Endodermal cell (in vitro differentiated cells): ENCODE results near the gene KRTAP19-2. TPM values are rescaled to one million over a fixed set of nuclear protein-coding genes. Genes with fewer than 3 reads are reported as not detected.

Experiments used
- DNase-seq: peaks from one replicate; pipeline ENCODE4 v3.0.0-alpha.2; 2017
- H3K27ac ChIP-seq: 2 replicates; pipeline ENCODE4 v1.5.1; 2013; ENCODE audit warnings: mild to moderate bottlenecking, low read depth, low read length, moderate library complexity
- H3K27me3 ChIP-seq: 2 replicates; pipeline ENCODE4 v1.6.1; 2013; ENCODE audit warnings: mild to moderate bottlenecking, low read length, moderate library complexity; ENCODE audit not compliant: insufficient read depth, control insufficient read depth, poor library complexity, severe bottlenecking
- H3K36me3 ChIP-seq: 2 replicates; pipeline ENCODE4 v1.7.0; 2013; ENCODE audit warnings: mild to moderate bottlenecking, low read length, moderate library complexity; ENCODE audit not compliant: control insufficient read depth, insufficient read depth
- H3K4me1 ChIP-seq: one replicate; pipeline ENCODE4 v1.7.0; 2013; ENCODE audit warnings: low read length; ENCODE audit not compliant: control insufficient read depth, insufficient read depth
- H3K4me3 ChIP-seq: 2 replicates; pipeline ENCODE4 v1.5.1; 2013; ENCODE audit warnings: mild to moderate bottlenecking, low read length, moderate library complexity
- H3K9ac ChIP-seq: 2 replicates; pipeline ENCODE4 v1.6.1; 2013; ENCODE audit warnings: mild to moderate bottlenecking, low read length, moderate library complexity; ENCODE audit not compliant: poor library complexity, severe bottlenecking; ENCODE audit errors: extremely low read depth
- H3K9me3 ChIP-seq: 2 replicates; pipeline ENCODE4 v1.6.1; 2013; ENCODE audit warnings: mild to moderate bottlenecking, low read length, moderate library complexity; ENCODE audit not compliant: control insufficient read depth
- H3K27ac Mint-ChIP-seq: 2 replicates; pipeline ENCODE4 v1.8.0; 2020; ENCODE audit warnings: mixed read lengths
- H3K27me3 Mint-ChIP-seq: 2 replicates; pipeline ENCODE4 v1.8.0; 2021; ENCODE audit warnings: mild to moderate bottlenecking, mixed read lengths; ENCODE audit not compliant: insufficient read depth
- H3K36me3 Mint-ChIP-seq: 2 replicates; pipeline ENCODE4 v1.8.0; 2020; ENCODE audit warnings: low read depth, mixed read lengths
- H3K4me1 Mint-ChIP-seq: 2 replicates; pipeline ENCODE4 v1.8.0; 2020; ENCODE audit warnings: mixed read lengths
- H3K4me3 Mint-ChIP-seq: 2 replicates; pipeline ENCODE4 v1.8.0; 2020; ENCODE audit warnings: mild to moderate bottlenecking, moderate library complexity, mixed read lengths
- H3K9me3 Mint-ChIP-seq: 2 replicates; pipeline ENCODE4 v1.8.0; 2020; ENCODE audit warnings: mild to moderate bottlenecking, mixed read lengths
- CTCF ChIP-seq: fragments of 200-600 bp; sonication (generic); conservative IDR thresholded peaks from 2 replicates; pipeline ENCODE4 v1.5.0; 2021; ENCODE audit warnings: antibody characterized with exemption, mild to moderate bottlenecking
- WGBS, 2 experiments: methylation state at CpG; one replicate each; pipeline versions ENCODE4 v1.1.5 to v1.1.7; 2013; ENCODE audit warnings: missing lambda C conversion rate in 2 of 2, mixed read lengths in 1 of 2; ENCODE audit not compliant: insufficient coverage in 1 of 2, insufficient read length in 1 of 2; 5-methylcytosine and 5-hydroxymethylcytosine counted together
- total RNA-seq, 2 donors: library from RNA; stranded (reverse); fragmentation: NEBNext Ultra II Directional in 1 of 2; extraction: Animal tissue kit (Norgen Biotek cat#: 25700) in 1 of 2; gene quantifications; 2 replicates in 1 of 2; 3 replicates in 1 of 2; pipeline ENCODE4 v1.2.1, GENCODE V29; 2021

The KRTAP19-2 gene
- total RNA-seq, 2 donors from 2014 or later = not detected

- no peaks in the 10 kb centered on the region for H3K4me1 ChIP-seq
- no peaks in the 10 kb centered on the region for H3K36me3 ChIP-seq
- Mint-ChIP-seq H3K36me3 (no peaks in the 10 kb centered on the region), H3K4me3 (no peak within 1 kb of the TSS), H3K27ac (no peak within 1 kb of the TSS), H3K27me3 (no peaks in the 10 kb centered on the region), H3K9me3 (peaks cover 3% of the 10 kb centered on the region), H3K4me1 (no peaks in the 10 kb centered on the region)
- H3K27ac ChIP-seq = no peak within 1 kb of the TSS
- H3K9ac ChIP-seq = no peak within 1 kb of the TSS
- no peaks in the 10 kb centered on the region for H3K9me3 ChIP-seq
- WGBS, 2 experiments = 87 to 90% methylated on average over 3 to 7 of the region's 7 CpGs
- H3K27me3 ChIP-seq = no peaks in the 10 kb centered on the region
- H3K4me3 ChIP-seq = no peak within 1 kb of the TSS
- no peak for TF ChIP-seq CTCF
- DNase-seq = no peak
Observed at GRCh38 chr21:30480145-30480544, 7.1 kb downstream of the KRTAP19-2 start, which contains the start of gene KRTAP19-1. KRTAP19-1 (minus strand) TSS chr21:30480367; CDS start chr21:30480317, 50 bp downstream.

GRCh38 chr21:30479259-30479658 lies 8.0 kb downstream of the KRTAP19-2 start:
- DNase-seq = no peak
- no peaks in the 10 kb centered on the region for H3K36me3 Mint-ChIP-seq
- H3K4me1 Mint-ChIP-seq = no peaks in the 10 kb centered on the region
- H3K27ac Mint-ChIP-seq = no peak overlapping the region
- H3K4me1 ChIP-seq = no peaks in the 10 kb centered on the region
- no peaks in the 10 kb centered on the region for H3K27me3 ChIP-seq
- no peak for TF ChIP-seq CTCF
- no peaks in the 10 kb centered on the region for H3K9me3 ChIP-seq
- H3K27me3 Mint-ChIP-seq = no peaks in the 10 kb centered on the region
- H3K9me3 Mint-ChIP-seq = no peaks in the 10 kb centered on the region
- 90 to 94% methylated on average over 3 to 4 of the region's 4 CpGs for WGBS, 2 experiments
- no peak overlapping the region for H3K4me3 Mint-ChIP-seq
- no peaks in the 10 kb centered on the region for H3K36me3 ChIP-seq
- H3K27ac ChIP-seq = no peak overlapping the region
- no peak overlapping the region for H3K9ac ChIP-seq
- no peak overlapping the region for H3K4me3 ChIP-seq

GRCh38 chr21:30478004-30478403 lies 9.2 kb downstream of the KRTAP19-2 start:
- no peaks in the 10 kb centered on the region for H3K9me3 ChIP-seq
- no peak overlapping the region for H3K27ac ChIP-seq
- no peaks in the 10 kb centered on the region for H3K27me3 ChIP-seq
- WGBS, 2 experiments = 72 to 82% methylated on average over 3 of the region's 3 CpGs
- Mint-ChIP-seq H3K4me1 (no peaks in the 10 kb centered on the region), H3K4me3 (no peak overlapping the region), H3K9me3 (no peaks in the 10 kb centered on the region), H3K27ac (no peak overlapping the region), H3K27me3 (no peaks in the 10 kb centered on the region), H3K36me3 (no peaks in the 10 kb centered on the region)
- no peak for TF ChIP-seq CTCF
- no peaks in the 10 kb centered on the region for H3K4me1 ChIP-seq
- no peaks in the 10 kb centered on the region for H3K36me3 ChIP-seq
- H3K4me3 ChIP-seq = no peak overlapping the region
- DNase-seq = no peak
- no peak overlapping the region for H3K9ac ChIP-seq
